ENCODE measurements around the gene P3H3. TPM values are rescaled to one million over a fixed set of nuclear protein-coding genes. Genes with fewer than 3 reads are reported as not detected.

The P3H3 gene
- polyA plus RNA-seq, 1 donor (not counting 4 experiments of a cell fraction or from before 2014, with no cell fraction given): 3.9 TPM

DNA sequence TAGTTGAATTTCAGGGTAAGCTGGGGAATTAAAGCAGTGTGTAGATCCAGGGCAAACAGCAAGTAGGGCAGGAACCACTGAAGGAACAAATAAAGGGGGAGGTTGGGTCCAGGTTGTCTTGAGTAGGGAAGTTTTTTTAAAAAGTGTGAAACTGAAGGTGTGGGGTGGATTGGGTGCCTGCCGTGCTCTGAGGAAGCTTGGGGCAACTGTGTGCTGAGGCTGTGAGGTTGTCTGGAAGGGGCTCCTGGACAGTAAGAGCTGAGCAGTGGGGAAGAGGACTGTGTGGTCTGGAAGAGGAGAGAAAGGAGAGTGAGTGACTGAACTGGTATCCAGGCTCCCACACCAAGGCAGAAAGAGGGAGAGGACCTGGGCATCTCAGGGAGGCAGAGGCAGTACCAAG, 17.4 kb upstream of the P3H3 start:
- FAIRE-seq: no peak

DNA sequence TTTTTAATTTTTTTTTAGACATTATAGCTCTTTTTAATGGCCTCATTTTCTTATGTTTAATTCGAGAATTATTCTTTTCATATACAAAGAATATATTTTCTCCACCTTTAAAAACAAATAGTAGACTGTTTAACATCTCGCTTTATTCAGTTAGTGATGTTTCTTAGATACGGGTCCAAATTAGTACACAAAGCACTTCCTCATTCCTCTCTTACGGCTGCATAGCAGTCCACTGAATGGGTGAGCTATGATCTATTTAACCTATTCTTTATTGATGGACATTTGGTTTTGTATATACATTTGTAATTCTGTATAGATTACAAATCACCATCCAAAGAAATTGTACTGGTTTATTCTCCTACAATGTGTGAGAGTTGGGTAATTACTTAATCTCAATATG, 14.8 kb upstream of the P3H3 start:
- Histone ChIP-seq H3K27me3 (ENCODE audit: control insufficient read depth, extremely low read depth, insufficient read depth, low read length) (peaks cover 25% of the 10 kb centered on the region), H3K4me2 (ENCODE audit: control insufficient read depth, extremely low read depth, insufficient read depth, low read depth, low read length) (no peak overlapping the region), H3K9me1 (ENCODE audit: control insufficient read depth, extremely low read depth, insufficient read depth, low read length) (no peaks in the 10 kb centered on the region), H3K36me3 (ENCODE audit: control insufficient read depth in 2 of 2, extremely low read depth in 1 of 2, insufficient read depth in 2 of 2, low read length in 2 of 2) (no peaks in the 10 kb centered on the region), H3K9ac (ENCODE audit: control insufficient read depth, extremely low read depth, insufficient read depth, low read length) (no peak overlapping the region), H3K27ac (ENCODE audit: control insufficient read depth, insufficient read depth, low read length) (no peak overlapping the region), H3K9me3 (ENCODE audit: control insufficient read depth, low read depth, low read length) (no peaks in the 10 kb centered on the region), H2AFZ (ENCODE audit: control insufficient read depth, low read length) (no peak overlapping the region), H4K20me1 (ENCODE audit: control insufficient read depth, extremely low read depth, insufficient read depth, low read length) (no peaks in the 10 kb centered on the region), H3K4me3 (ENCODE audit: control insufficient read depth in 2 of 3, extremely low read depth in 1 of 3, insufficient read depth in 2 of 3, low read depth in 1 of 3, low read length in 3 of 3) (no peak overlapping the region), H3K79me2 (ENCODE audit: control insufficient read depth, insufficient read depth, low read length) (no peaks in the 10 kb centered on the region), H3K4me1 (ENCODE audit: control insufficient read depth, extremely low read depth, insufficient read depth, low read length) (no peaks in the 10 kb centered on the region)
- dilution Hi-C loops (cut with MboI; ENCODE audit: extremely low pct_ligation_motif_present, low sequenced_read_pairs): no loop called here
- DNase-seq (ENCODE audit: low read depth, low spot score) (no peak), FAIRE-seq (no peak)
- TF ChIP-seq EZH2 (IDR thresholded peaks at IDR 0.05; ENCODE audit: low read length): no peak
- TF ChIP-seq, protein P1, sequence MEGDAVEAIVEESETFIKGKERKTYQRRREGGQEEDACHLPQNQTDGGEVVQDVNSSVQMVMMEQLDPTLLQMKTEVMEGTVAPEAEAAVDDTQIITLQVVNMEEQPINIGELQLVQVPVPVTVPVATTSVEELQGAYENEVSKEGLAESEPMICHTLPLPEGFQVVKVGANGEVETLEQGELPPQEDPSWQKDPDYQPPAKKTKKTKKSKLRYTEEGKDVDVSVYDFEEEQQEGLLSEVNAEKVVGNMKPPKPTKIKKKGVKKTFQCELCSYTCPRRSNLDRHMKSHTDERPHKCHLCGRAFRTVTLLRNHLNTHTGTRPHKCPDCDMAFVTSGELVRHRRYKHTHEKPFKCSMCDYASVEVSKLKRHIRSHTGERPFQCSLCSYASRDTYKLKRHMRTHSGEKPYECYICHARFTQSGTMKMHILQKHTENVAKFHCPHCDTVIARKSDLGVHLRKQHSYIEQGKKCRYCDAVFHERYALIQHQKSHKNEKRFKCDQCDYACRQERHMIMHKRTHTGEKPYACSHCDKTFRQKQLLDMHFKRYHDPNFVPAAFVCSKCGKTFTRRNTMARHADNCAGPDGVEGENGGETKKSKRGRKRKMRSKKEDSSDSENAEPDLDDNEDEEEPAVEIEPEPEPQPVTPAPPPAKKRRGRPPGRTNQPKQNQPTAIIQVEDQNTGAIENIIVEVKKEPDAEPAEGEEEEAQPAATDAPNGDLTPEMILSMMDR (optimal IDR thresholded peaks at IDR 0.05 in 1 of 3, IDR thresholded peaks at IDR 0.05 in 1 of 3, conservative IDR thresholded peaks at IDR 0.05 in 1 of 3; ENCODE audit: extremely low read depth in 1 of 3, insufficient read depth in 2 of 3, low read length in 3 of 3): no peak

More for the DNA sequence above, 17.4 kb upstream of the P3H3 start:
- Histone ChIP-seq H3K9me1 (ENCODE audit: control insufficient read depth, extremely low read depth, insufficient read depth, low read length) (no peaks in the 10 kb centered on the region), H2AFZ (ENCODE audit: control insufficient read depth, low read length) (no peak overlapping the region), H3K9me3 (ENCODE audit: control insufficient read depth, low read depth, low read length) (no peaks in the 10 kb centered on the region), H3K9ac (ENCODE audit: control insufficient read depth, extremely low read depth, insufficient read depth, low read length) (no peak overlapping the region), H3K36me3 (ENCODE audit: control insufficient read depth in 2 of 2, extremely low read depth in 1 of 2, insufficient read depth in 2 of 2, low read length in 2 of 2) (no peaks in the 10 kb centered on the region), H3K27me3 (ENCODE audit: control insufficient read depth, extremely low read depth, insufficient read depth, low read length) (peaks cover 21% of the 10 kb centered on the region), H3K27ac (ENCODE audit: control insufficient read depth, insufficient read depth, low read length) (no peak overlapping the region), H4K20me1 (ENCODE audit: control insufficient read depth, extremely low read depth, insufficient read depth, low read length) (no peaks in the 10 kb centered on the region), H3K4me3 (ENCODE audit: control insufficient read depth in 2 of 3, extremely low read depth in 1 of 3, insufficient read depth in 2 of 3, low read depth in 1 of 3, low read length in 3 of 3) (no peak overlapping the region), H3K79me2 (ENCODE audit: control insufficient read depth, insufficient read depth, low read length) (no peaks in the 10 kb centered on the region), H3K4me2 (ENCODE audit: control insufficient read depth, extremely low read depth, insufficient read depth, low read depth, low read length) (no peak overlapping the region), H3K4me1 (ENCODE audit: control insufficient read depth, extremely low read depth, insufficient read depth, low read length) (no peaks in the 10 kb centered on the region)
- dilution Hi-C loops (cut with MboI; ENCODE audit: extremely low pct_ligation_motif_present, low sequenced_read_pairs): no loop called here
- no peak for DNase-seq (ENCODE audit: low read depth, low spot score)
- TF ChIP-seq, protein P1 (optimal IDR thresholded peaks at IDR 0.05 in 1 of 3, IDR thresholded peaks at IDR 0.05 in 1 of 3, conservative IDR thresholded peaks at IDR 0.05 in 1 of 3; ENCODE audit: extremely low read depth in 1 of 3, insufficient read depth in 2 of 3, low read length in 3 of 3): no peak
- no peak for TF ChIP-seq EZH2 (IDR thresholded peaks at IDR 0.05; ENCODE audit: low read length)

Data from keratinocyte (primary cell).